ENCODE results near the gene YTHDF1.

YTHDF1 gene

DNA sequence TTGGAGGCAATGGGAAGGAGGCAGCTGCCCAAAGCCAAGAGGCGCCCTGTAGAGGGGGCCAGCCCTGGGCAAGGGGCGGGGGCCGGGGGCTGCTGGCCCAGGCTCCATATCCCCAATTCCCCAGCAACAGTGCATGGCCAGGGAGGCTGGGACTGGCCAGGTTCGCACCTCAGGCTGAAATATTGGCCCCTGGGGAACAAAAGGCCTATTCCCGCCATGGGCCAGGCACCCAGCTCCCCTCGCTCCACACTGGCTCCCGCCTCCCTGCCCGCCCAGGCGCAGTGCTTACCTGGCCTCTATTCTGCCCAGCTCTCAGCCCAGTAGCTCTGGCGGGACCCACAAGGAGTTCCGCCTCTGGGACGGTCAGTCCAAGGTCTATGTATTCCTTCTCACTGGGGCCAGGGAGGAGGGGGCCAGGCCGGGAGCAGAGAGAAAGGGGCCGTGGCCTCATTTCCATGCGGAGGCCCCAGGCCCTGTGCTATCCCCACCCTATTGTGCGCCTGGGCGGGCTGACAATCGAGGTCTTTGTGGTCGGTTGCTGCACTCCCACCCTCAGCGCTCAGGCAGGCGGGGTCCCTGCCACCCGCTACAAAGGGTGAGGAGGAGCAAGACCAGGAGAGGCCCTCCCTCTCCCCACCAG is 42.3 kb downstream of the YTHDF1 start:
- Histone ChIP-seq H3K9me3 (ENCODE audit: control insufficient read depth, low read length) (no peaks in the 10 kb centered on the region), H3K4me3 (ENCODE audit: insufficient read depth, low read depth, low read length) (no peak overlapping the region), H3K36me3 (ENCODE audit: control insufficient read depth, insufficient read depth, low read length) (no peaks in the 10 kb centered on the region), H3K4me1 (ENCODE audit: control insufficient read depth, insufficient read depth, low read length) (peaks cover 40% of the 10 kb centered on the region), H3K27me3 (ENCODE audit: control insufficient read depth, insufficient read depth, low read length, poor library complexity, severe bottlenecking) (peaks cover 47% of the 10 kb centered on the region), H3K27ac (ENCODE audit: insufficient read depth, low read depth, low read length, poor library complexity, severe bottlenecking) (peak overlapping the region; percentile 59)
- WGBS, 2 experiments = 31 to 32% methylated on average over 22 of the region's 22 CpGs

DNA sequence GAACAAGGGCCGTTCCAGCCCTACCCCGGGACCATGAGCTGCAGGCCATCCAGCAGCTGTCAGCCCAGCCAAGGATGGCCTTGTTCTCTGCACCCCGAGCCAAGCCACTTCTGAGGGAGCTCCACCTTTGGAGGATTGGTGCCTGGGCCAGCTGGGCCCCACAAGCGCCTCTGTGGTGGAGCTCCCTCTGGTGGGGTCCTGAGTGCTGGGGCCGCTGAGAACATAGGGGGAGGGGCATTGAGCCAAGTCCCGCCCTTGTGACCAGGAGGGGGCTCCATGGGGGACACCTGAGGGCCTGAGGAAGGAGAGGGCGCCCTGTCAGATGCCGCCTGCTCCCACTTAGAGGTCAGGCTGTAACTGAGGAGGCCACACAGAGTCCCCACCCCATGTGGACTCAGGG is 43.2 kb downstream of the YTHDF1 start:
- Histone ChIP-seq H3K4me1 (ENCODE audit: control insufficient read depth, insufficient read depth, low read length) (peaks cover 40% of the 10 kb centered on the region), H3K27me3 (ENCODE audit: control insufficient read depth, insufficient read depth, low read length, poor library complexity, severe bottlenecking) (peaks cover 38% of the 10 kb centered on the region)

DNA sequence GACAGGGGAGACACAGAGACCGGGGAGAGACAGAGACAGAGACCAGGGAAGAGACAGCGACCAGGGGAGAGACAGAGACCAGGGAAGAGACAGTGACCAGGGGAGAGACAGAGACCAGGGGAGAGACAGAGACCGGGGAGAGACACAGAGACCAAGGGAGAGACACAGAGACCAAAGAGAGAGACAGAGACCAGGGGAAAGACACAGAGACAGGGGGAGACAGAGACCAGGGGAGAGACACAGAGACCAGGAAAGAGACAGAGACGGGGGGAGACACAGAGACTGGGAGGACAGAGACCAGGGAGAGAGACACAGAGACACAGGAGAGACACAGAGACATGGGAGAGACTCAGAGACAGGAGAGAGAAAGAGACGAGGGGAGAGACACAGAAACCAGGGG is 43.9 kb downstream of the YTHDF1 start:
- 89 to 90% methylated on average over 5 of the region's 5 CpGs for WGBS, 2 experiments

More for the DNA sequence above, 43.2 kb downstream of the YTHDF1 start:
- H3K27ac ChIP-seq (ENCODE audit: insufficient read depth, low read depth, low read length, poor library complexity, severe bottlenecking) = no peak overlapping the region
- H3K9me3 ChIP-seq (ENCODE audit: control insufficient read depth, low read length) = no peaks in the 10 kb centered on the region
- H3K36me3 ChIP-seq (ENCODE audit: control insufficient read depth, insufficient read depth, low read length) = no peaks in the 10 kb centered on the region
- WGBS, 2 experiments = 66% methylated on average over 8 of the region's 8 CpGs
- H3K4me3 ChIP-seq (ENCODE audit: insufficient read depth, low read depth, low read length) = no peak overlapping the region

DNA sequence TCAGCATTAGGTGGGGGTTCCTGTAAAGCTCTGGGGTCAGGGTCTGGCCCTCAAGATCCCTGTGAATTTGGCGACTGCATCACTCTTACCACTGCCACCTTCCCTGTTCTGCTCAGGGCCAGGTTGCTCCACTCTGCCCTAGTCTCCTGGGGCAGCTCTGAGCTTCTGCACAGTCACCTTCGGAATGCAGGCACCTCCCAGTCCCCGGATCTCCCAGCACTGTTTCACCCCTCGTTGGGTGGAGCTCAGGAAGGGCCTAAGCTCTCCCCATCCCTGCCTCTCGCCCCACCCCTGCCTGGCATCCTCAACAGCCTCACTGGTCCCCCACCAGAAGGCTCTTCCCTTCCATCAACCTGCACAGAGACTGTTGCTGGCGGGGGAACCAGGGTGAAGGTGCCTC is 46.2 kb downstream of the YTHDF1 start:
- Histone ChIP-seq H3K27me3 (ENCODE audit: control insufficient read depth, insufficient read depth, low read length, poor library complexity, severe bottlenecking) (peaks cover 8% of the 10 kb centered on the region), H3K9me3 (ENCODE audit: control insufficient read depth, low read length) (no peaks in the 10 kb centered on the region), H3K4me3 (ENCODE audit: insufficient read depth, low read depth, low read length) (no peak overlapping the region), H3K27ac (ENCODE audit: insufficient read depth, low read depth, low read length, poor library complexity, severe bottlenecking) (no peak overlapping the region), H3K36me3 (ENCODE audit: control insufficient read depth, insufficient read depth, low read length) (no peaks in the 10 kb centered on the region), H3K4me1 (ENCODE audit: control insufficient read depth, insufficient read depth, low read length) (peaks cover 22% of the 10 kb centered on the region)
- 71 to 74% methylated on average over 6 of the region's 6 CpGs for WGBS, 2 experiments

More for the DNA sequence above, 43.9 kb downstream of the YTHDF1 start:
- H3K4me1 ChIP-seq (ENCODE audit: control insufficient read depth, insufficient read depth, low read length) = peaks cover 40% of the 10 kb centered on the region
- no peak overlapping the region for H3K4me3 ChIP-seq (ENCODE audit: insufficient read depth, low read depth, low read length)
- peaks cover 31% of the 10 kb centered on the region for H3K27me3 ChIP-seq (ENCODE audit: control insufficient read depth, insufficient read depth, low read length, poor library complexity, severe bottlenecking)
- no peaks in the 10 kb centered on the region for H3K9me3 ChIP-seq (ENCODE audit: control insufficient read depth, low read length)
- H3K36me3 ChIP-seq (ENCODE audit: control insufficient read depth, insufficient read depth, low read length) = no peaks in the 10 kb centered on the region
- H3K27ac ChIP-seq (ENCODE audit: insufficient read depth, low read depth, low read length, poor library complexity, severe bottlenecking) = no peak overlapping the region

DNA sequence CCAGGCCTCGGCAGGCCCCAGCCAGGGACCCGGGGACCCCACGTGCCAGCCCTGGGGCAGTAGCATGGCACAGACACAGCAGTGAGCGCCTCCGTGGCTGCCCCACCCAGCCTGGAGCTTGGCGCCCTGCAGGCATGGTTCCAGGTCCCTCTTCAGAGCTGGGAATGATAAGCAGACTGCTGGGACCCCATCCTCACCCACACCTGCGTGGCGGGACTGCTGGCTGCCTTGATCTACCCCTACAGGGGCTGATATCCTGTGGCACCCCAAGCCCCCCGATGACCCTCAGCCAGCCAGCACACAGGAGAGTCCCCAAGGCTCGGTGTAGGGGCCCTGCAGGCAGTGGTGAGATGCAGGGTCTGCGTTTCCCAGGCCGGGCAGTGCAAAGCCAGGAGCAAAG is 47.1 kb downstream of the YTHDF1 start:
- Histone ChIP-seq H3K4me1 (ENCODE audit: control insufficient read depth, insufficient read depth, low read length) (peaks cover 17% of the 10 kb centered on the region), H3K27ac (ENCODE audit: insufficient read depth, low read depth, low read length, poor library complexity, severe bottlenecking) (no peak overlapping the region), H3K9me3 (ENCODE audit: control insufficient read depth, low read length) (no peaks in the 10 kb centered on the region), H3K27me3 (ENCODE audit: control insufficient read depth, insufficient read depth, low read length, poor library complexity, severe bottlenecking) (no peaks in the 10 kb centered on the region), H3K36me3 (ENCODE audit: control insufficient read depth, insufficient read depth, low read length) (no peaks in the 10 kb centered on the region), H3K4me3 (ENCODE audit: insufficient read depth, low read depth, low read length) (no peak overlapping the region)
- 92% methylated on average over 12 of the region's 12 CpGs for WGBS, 2 experiments

DNA sequence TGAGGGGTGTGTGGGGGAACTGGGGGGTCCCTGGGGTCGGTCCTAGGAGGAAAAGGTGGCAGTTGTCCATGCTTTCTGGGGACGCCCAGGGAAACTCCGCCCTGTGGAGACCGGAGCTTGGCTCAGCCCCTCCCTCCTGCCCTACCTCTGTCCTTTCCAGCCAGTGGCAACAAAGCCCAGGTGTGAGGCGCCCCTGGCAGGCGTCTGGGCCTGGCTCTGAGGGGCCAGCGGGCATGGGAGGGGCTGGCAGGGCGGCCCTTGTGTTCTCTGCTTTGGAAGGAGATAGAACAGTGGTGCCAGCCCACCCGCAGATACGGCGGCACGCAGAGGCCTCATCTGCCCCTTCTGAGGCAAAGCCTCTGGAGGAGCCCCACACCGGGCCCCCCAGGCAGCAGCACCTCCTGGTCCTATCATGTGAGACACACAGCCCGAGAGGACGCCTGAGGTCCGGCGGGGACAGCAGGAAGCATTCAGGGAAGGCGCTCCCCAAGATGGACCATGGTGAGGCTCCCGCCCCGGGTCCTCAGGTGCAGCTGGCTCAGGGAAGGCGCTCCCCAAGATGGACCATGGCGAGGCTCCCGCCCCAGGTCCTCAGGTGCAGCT is 47.9 kb downstream of the YTHDF1 start:
- H3K9me3 ChIP-seq (ENCODE audit: control insufficient read depth, low read length) = no peaks in the 10 kb centered on the region
- no peak overlapping the region for H3K4me3 ChIP-seq (ENCODE audit: insufficient read depth, low read depth, low read length)
- H3K27ac ChIP-seq (ENCODE audit: insufficient read depth, low read depth, low read length, poor library complexity, severe bottlenecking) = no peak overlapping the region
- H3K36me3 ChIP-seq (ENCODE audit: control insufficient read depth, insufficient read depth, low read length) = no peaks in the 10 kb centered on the region
- peaks cover 17% of the 10 kb centered on the region for H3K4me1 ChIP-seq (ENCODE audit: control insufficient read depth, insufficient read depth, low read length)
- no peaks in the 10 kb centered on the region for H3K27me3 ChIP-seq (ENCODE audit: control insufficient read depth, insufficient read depth, low read length, poor library complexity, severe bottlenecking)
- WGBS, 2 experiments = 78% methylated on average over 23 of the region's 23 CpGs

DNA sequence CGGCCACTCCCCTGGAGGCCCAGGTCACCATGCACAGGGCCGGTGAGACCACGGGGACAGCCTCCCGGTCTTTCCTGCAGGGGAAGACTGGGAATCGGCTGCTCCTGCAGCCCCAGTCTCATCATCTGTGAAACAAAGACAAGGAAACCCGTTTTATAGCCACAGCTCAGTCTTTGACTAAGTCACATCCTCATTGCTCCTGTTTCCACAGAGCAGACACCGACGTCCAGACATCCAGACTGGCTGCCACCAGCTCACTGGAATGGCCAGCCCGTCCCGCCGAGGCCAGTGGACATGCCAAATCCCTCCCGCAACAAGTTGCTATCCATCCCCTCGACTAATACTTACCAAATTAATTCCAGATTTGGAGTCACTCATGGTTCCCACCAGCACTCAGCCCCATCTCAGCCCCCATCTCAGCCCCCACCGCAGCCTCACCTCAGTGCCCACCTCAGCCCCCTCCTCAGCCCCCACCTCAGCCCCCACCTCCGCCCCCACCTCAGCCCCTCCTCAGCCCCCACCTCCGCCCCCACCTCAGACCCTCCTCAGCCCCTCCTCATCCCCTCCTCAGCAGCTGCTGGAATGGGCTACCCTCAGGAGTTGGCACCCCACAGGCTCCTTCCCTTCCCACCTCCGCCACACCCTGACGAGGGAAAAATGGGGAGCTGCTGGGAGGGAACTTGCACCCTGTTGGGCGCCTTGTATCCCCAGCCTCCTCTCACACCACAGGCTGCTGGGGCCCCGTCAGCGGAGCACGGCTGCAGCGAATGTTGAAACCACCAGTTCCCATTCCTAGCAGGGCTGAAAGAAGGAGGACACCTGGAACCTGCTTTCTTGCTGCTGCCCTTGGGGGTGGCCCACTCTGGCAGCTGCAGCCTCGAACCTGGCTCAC is 48.7 kb downstream of the YTHDF1 start:
- whole genome bisulfite sequencing, 2 experiments = 59 to 61% methylated on average over 21 to 22 of the region's 24 CpGs
- Histone ChIP-seq H3K27me3 (ENCODE audit: control insufficient read depth, insufficient read depth, low read length, poor library complexity, severe bottlenecking) (no peaks in the 10 kb centered on the region), H3K4me1 (ENCODE audit: control insufficient read depth, insufficient read depth, low read length) (peaks cover 12% of the 10 kb centered on the region), H3K9me3 (ENCODE audit: control insufficient read depth, low read length) (no peaks in the 10 kb centered on the region), H3K27ac (ENCODE audit: insufficient read depth, low read depth, low read length, poor library complexity, severe bottlenecking) (no peak overlapping the region), H3K4me3 (ENCODE audit: insufficient read depth, low read depth, low read length) (no peak overlapping the region), H3K36me3 (ENCODE audit: control insufficient read depth, insufficient read depth, low read length) (no peaks in the 10 kb centered on the region)

DNA sequence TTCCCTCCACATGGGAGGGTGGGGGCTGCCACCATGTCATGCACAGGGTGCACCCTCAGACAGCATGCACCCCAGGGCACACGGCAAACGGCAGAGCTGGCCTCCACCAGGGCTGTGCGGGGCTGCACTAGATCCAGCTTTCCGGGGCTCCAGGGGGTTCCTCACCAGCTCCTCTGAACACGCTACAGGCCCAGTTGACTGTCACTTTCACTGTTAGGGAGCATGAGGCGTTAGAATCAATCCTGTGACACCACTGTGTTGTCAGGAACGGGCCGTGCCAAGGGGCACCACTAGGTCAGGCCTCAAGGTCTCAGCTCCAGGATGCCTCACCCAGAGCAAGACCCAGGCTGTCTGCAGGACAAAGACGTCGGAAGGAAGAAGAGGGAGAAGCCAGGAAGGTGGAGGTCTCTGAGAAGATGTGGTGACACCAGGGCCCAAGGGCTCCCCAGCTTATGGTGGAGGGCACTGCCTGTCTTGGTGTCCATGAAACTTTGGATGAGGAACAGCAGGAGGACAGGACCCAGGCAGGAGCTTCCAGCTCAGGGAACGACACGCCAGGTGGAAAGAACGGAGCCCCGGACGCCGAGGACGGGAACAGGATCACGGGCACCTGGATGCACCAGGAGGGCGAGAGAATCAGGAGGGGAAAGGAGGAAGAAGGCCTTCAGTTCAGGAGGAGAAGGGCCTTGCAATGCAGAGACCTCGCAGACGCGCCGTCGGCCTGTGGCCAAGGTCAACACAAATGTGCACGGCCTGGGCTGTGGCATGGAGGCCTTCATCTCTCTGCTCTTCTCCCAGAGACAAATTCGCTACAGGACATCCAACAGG is 49.5 kb downstream of the YTHDF1 start:
- peaks cover 11% of the 10 kb centered on the region for H3K4me1 ChIP-seq (ENCODE audit: control insufficient read depth, insufficient read depth, low read length)
- no peaks in the 10 kb centered on the region for H3K9me3 ChIP-seq (ENCODE audit: control insufficient read depth, low read length)
- H3K4me3 ChIP-seq (ENCODE audit: insufficient read depth, low read depth, low read length) = no peak overlapping the region
- no peaks in the 10 kb centered on the region for H3K27me3 ChIP-seq (ENCODE audit: control insufficient read depth, insufficient read depth, low read length, poor library complexity, severe bottlenecking)
- 94 to 95% methylated on average over 26 of the region's 26 CpGs for whole genome bisulfite sequencing, 2 experiments
- no peaks in the 10 kb centered on the region for H3K36me3 ChIP-seq (ENCODE audit: control insufficient read depth, insufficient read depth, low read length)
- no peak overlapping the region for H3K27ac ChIP-seq (ENCODE audit: insufficient read depth, low read depth, low read length, poor library complexity, severe bottlenecking)

DNA sequence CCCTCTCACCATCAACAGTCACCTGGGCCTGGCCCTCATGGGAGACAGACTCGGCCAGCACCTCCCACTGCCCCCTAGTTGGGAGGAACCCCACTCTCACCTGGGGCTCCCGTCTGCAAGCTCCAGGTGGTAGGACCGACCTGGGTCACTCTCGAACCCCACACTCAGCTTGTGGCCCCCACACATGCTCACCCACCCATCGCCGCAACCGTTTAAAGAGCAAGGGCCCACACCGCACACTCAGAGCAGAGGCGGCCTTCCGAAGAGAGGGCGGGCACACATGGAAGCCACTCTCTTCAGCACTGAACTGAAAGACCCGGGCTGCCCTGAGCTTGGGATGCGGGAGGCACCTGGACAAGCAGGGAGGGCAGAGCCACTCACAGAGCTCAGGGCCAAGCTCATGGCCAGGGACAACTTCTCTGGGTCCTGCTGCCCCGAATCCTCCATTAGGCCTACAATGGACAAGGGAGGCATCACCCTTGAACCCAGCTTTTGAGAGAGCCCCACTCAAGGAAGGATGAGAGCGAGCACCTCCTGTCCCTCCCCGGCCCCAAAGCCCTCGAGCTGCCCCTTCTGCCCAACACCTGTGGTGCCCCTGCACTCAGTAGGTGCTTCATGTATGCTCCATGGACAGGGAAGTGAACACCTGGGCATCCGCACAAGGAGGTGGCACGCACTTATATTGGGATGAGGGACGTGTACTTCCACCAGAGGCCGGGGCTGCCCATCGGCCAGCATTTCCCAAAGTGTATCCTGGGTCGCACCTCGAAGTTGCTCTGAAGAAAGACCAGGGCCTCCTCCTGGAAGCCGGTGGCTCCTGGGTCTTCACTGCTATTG is 50.4 kb downstream of the YTHDF1 start:
- Histone ChIP-seq H3K27me3 (ENCODE audit: control insufficient read depth, insufficient read depth, low read length, poor library complexity, severe bottlenecking) (no peaks in the 10 kb centered on the region), H3K4me3 (ENCODE audit: insufficient read depth, low read depth, low read length) (no peak overlapping the region), H3K36me3 (ENCODE audit: control insufficient read depth, insufficient read depth, low read length) (no peaks in the 10 kb centered on the region), H3K27ac (ENCODE audit: insufficient read depth, low read depth, low read length, poor library complexity, severe bottlenecking) (no peak overlapping the region), H3K4me1 (ENCODE audit: control insufficient read depth, insufficient read depth, low read length) (peaks cover 11% of the 10 kb centered on the region), H3K9me3 (ENCODE audit: control insufficient read depth, low read length) (no peaks in the 10 kb centered on the region)
- WGBS, 2 experiments = 93% methylated on average over 25 of the region's 25 CpGs
